Panc1 (cell line): ENCODE measurements around the gene NEB. TPM values are rescaled to one million over a fixed set of nuclear protein-coding genes. Genes with fewer than 3 reads are reported as not detected.

Source experiments
- ATAC-seq: fragments of 200-7000 bp; cut with Tn5 transposase; 2 replicates; pipeline ENCODE4 v1.9.1; 2020; ENCODE audit warnings: mild to moderate bottlenecking, moderate library complexity
- BruUV-seq: library from RNA; stranded (reverse); fragments of 400-500 nt; replicated peaks from 2 replicates; lab custom pipeline; 2021; lab: Mats Ljungman, UMichigan
- CTCF ChIA-PET: fragments of 300-600 bp; sonication (Branson Sonifier 250); formaldehyde crosslinking; loops from one replicate; lab custom pipeline; 2022; ENCODE audit warnings: antibody characterized with exemption; lab: Charles Lee
- POLR2A ChIA-PET: fragments of 300-600 bp; sonication (Branson Sonifier 250); formaldehyde crosslinking; loops from one replicate; lab custom pipeline; 2022; ENCODE audit warnings: antibody characterized with exemption; lab: Charles Lee
- DNase-seq: peaks from one replicate; pipeline ENCODE4 v3.0.0-alpha.2; 2010; ENCODE audit warnings: low read depth, low spot score
- H3K27ac ChIP-seq: 2 replicates; pipeline ENCODE4 v1.5.1; 2011; ENCODE audit warnings: mild to moderate bottlenecking, low read length, inconsistent platforms
- H3K27me3 ChIP-seq: fragments of 200-500 bp; sonication (Bioruptor generic); 2 replicates; pipeline ENCODE4 v1.6.0; 2014; ENCODE audit warnings: low read length, inconsistent platforms; ENCODE audit not compliant: control insufficient read depth, insufficient read depth
- H3K36me3 ChIP-seq: fragments of 200-500 bp; sonication (Bioruptor generic); 2 replicates; pipeline ENCODE4 v1.5.1; 2014; ENCODE audit warnings: inconsistent platforms, mild to moderate bottlenecking, low read length, moderate library complexity; ENCODE audit not compliant: control insufficient read depth, insufficient read depth
- H3K4me1 ChIP-seq: 2 replicates; pipeline ENCODE4 v1.5.1; 2011; ENCODE audit warnings: inconsistent platforms, mild to moderate bottlenecking, low read length, moderate library complexity; ENCODE audit not compliant: control insufficient read depth, insufficient read depth
- H3K4me3 ChIP-seq, 2 experiments: 2 replicates each; pipeline ENCODE4 v1.5.1; 2011 to 2012; ENCODE audit warnings: low read depth in 2 of 2, low read length in 2 of 2, mild to moderate bottlenecking in 2 of 2, inconsistent platforms in 1 of 2, moderate library complexity in 1 of 2
- H3K9me3 ChIP-seq: fragments of 200-500 bp; sonication (Bioruptor generic); 2 replicates; pipeline ENCODE4 v1.5.1; 2014; ENCODE audit warnings: low read depth, mild to moderate bottlenecking, inconsistent platforms, low read length, moderate library complexity; ENCODE audit not compliant: control insufficient read depth, insufficient read depth
- CTCF ChIP-seq: fragments of 450-650 bp; IDR thresholded peaks from 2 replicates; pipeline ENCODE4 v1.5.1; 2017; ENCODE audit warnings: mild to moderate bottlenecking
- POLR2AphosphoS5 ChIP-seq: IDR thresholded peaks from 2 replicates; pipeline ENCODE4 v1.6.1; 2012; ENCODE audit warnings: mild to moderate bottlenecking, low read depth, low read length, moderate library complexity
- REST ChIP-seq, 2 experiments: IDR thresholded peaks; 2 replicates each; pipeline ENCODE4 v1.6.1; 2011 to 2012; ENCODE audit warnings: low read depth in 2 of 2, control low read depth in 1 of 2, low read length in 1 of 2, mild to moderate bottlenecking in 1 of 2, moderate library complexity in 1 of 2; ENCODE audit not compliant: insufficient read depth in 1 of 2
- SIN3A ChIP-seq: IDR thresholded peaks from 2 replicates; pipeline ENCODE4 v1.6.1; 2012; ENCODE audit warnings: low read depth, mild to moderate bottlenecking, low read length, moderate library complexity, borderline replicate concordance; ENCODE audit not compliant: insufficient read depth
- TCF7L2 ChIP-seq: IDR thresholded peaks from 2 replicates; pipeline ENCODE4 v1.6.1; 2011; ENCODE audit warnings: mild to moderate bottlenecking, low read depth, low read length, inconsistent platforms
- in situ Hi-C: cut with HindIII; loops from 2 replicates; pipeline ENCODE4 v1.10.0; 2016; ENCODE audit warnings: low sequenced_read_pairs, low pct_unique_long_range_greater_than_20kb
- intact Hi-C: fragments of 100-400 bp; cut with micrococcal nuclease; formaldehyde crosslinking; loops from one replicate; pipeline ENCODE4 v1.10.0; 2022; ENCODE audit not compliant: unreplicated experiment
- total RNA-seq: library from RNA; stranded (reverse); gene quantifications from one replicate; pipeline ENCODE4 v1.2.1, GENCODE V29; 2021; ENCODE audit not compliant: unreplicated experiment

NEB gene
- total RNA-seq, 1 experiment from 2014 or later: 0.10 TPM

- no peaks in the 10 kb centered on the region for H3K27me3 ChIP-seq
- ChIA-PET CTCF (no interaction called here), POLR2A (no interaction called here)
- DNase-seq (no peak), ATAC-seq (no peak)
- intact Hi-C loops (no loop called here), in situ Hi-C loops (no loop called here)
- H3K4me1 ChIP-seq: no peaks in the 10 kb centered on the region
- no peak overlapping the region for H3K27ac ChIP-seq
- TF ChIP-seq POLR2AphosphoS5 (no peak), REST (IDR thresholded peaks at IDR 0.05; ENCODE audit: insufficient read depth in 1 of 2, low read depth in 2 of 2, low read length in 1 of 2) (no peak), SIN3A (no peak), CTCF (no peak), TCF7L2 (no peak)
- BruUV-seq: no TSS peak
- H3K4me3 ChIP-seq: no peak overlapping the region
- H3K36me3 ChIP-seq: no peaks in the 10 kb centered on the region
- no peaks in the 10 kb centered on the region for H3K9me3 ChIP-seq
Observed at GRCh38 chr2:151518802-151519201, 215.5 kb downstream of the NEB start.

GRCh38 chr2:151508519-151508918 is 225.8 kb downstream of the NEB start:
- H3K27ac ChIP-seq: no peak overlapping the region
- BruUV-seq: no TSS peak
- CTCF ChIA-PET: no interaction called here

More at GRCh38 chr2:151508519-151508918, 225.8 kb downstream of the NEB start:
- intact Hi-C loops: no loop called here
- Histone ChIP-seq H3K27me3 (no peaks in the 10 kb centered on the region), H3K9me3 (no peaks in the 10 kb centered on the region), H3K4me3 (no peak overlapping the region), H3K36me3 (no peaks in the 10 kb centered on the region), H3K4me1 (no peaks in the 10 kb centered on the region)
- POLR2A ChIA-PET: no interaction called here
- DNase-seq (no peak), ATAC-seq (peak; percentile 58; the same call in 1 of the 2 replicates)
- in situ Hi-C loops: no loop called here
- TF ChIP-seq TCF7L2 (no peak), CTCF (no peak), SIN3A (no peak), POLR2AphosphoS5 (no peak), REST (IDR thresholded peaks at IDR 0.05; ENCODE audit: insufficient read depth in 1 of 2, low read depth in 2 of 2, low read length in 1 of 2) (no peak)
